BLaER1 (cell line): ENCODE results near the gene ECHS1.
A peak's percentile ranks its signal among the peaks of the same experiment; 100 is the strongest.

Experiments used
- H3K27ac ChIP-seq: shearing (Covaris generic); formaldehyde crosslinking; 2 replicates; pipeline ENCODE4 v1.8.1; 2022
- H3K27me3 ChIP-seq: shearing (Covaris generic); formaldehyde crosslinking; 2 replicates; pipeline ENCODE4 v1.8.1; 2022
- H3K36me3 ChIP-seq: shearing (Covaris generic); formaldehyde crosslinking; 2 replicates; pipeline ENCODE4 v1.8.1; 2022
- H3K4me1 ChIP-seq: shearing (Covaris generic); formaldehyde crosslinking; 2 replicates; pipeline ENCODE4 v1.8.1; 2022
- H3K4me2 ChIP-seq: shearing (Covaris generic); formaldehyde crosslinking; 2 replicates; pipeline ENCODE4 v1.8.1; 2022
- H3K4me3 ChIP-seq: shearing (Covaris generic); formaldehyde crosslinking; 2 replicates; pipeline ENCODE4 v1.8.1; 2022
- H3K9ac ChIP-seq: shearing (Covaris generic); formaldehyde crosslinking; 2 replicates; pipeline ENCODE4 v1.8.1; 2022
- H3K9me3 ChIP-seq: shearing (Covaris generic); formaldehyde crosslinking; 2 replicates; pipeline ENCODE4 v1.8.1; 2022
- H4K20me1 ChIP-seq: shearing (Covaris generic); formaldehyde crosslinking; 2 replicates; pipeline ENCODE4 v1.8.1; 2022
- Cebpa-rat ChIP-seq: shearing (Covaris generic); IDR thresholded peaks from 2 replicates; pipeline ENCODE4 v1.8.1; 2022

Gene ECHS1

DNA sequence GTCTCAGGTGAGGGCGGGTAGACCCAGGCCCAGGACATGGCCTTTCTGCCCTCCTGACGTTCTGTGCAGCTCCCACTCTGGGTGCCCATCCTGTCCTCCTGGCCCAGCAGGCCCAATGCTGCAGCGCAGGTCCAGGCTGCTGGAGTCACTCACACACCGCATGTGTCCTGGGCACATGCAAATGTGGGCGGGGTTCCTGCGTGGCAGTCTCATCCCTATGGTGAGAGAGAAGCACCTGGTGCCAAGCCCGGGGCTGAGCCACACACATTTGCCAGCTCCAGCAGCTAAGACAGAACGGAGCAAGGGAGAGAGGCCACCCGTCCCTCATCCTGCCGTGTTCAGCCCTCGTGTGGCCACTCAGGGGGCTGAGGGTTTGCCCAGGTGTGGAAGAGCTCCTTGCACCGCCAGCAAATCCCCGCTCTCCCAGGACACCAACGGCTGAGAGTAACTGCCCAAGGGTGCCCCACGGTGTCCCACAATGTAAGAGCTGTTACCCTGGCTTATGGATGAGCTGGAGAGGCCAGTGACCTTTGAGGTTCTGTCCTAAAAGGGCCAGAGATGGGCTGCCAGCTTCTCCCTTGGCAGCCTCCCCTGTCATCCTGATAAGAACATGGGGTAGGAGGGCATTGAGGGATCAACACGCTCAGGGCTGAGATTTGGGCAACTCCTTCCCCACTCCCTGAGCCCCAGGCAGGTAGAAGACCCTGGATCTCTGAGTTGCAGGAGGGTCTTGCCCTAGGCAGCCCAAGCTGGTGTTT lies 19.8 kb downstream of the ECHS1 start:
- Histone ChIP-seq H3K27me3 (no peaks in the 10 kb centered on the region), H4K20me1 (peaks cover 42% of the 10 kb centered on the region), H3K9me3 (no peaks in the 10 kb centered on the region), H3K4me2 (no peak overlapping the region), H3K9ac (no peak overlapping the region), H3K4me3 (no peak overlapping the region), H3K4me1 (peaks cover 45% of the 10 kb centered on the region), H3K36me3 (peaks cover 16% of the 10 kb centered on the region), H3K27ac (no peak overlapping the region)
- TF ChIP-seq Cebpa-rat = no peak

DNA sequence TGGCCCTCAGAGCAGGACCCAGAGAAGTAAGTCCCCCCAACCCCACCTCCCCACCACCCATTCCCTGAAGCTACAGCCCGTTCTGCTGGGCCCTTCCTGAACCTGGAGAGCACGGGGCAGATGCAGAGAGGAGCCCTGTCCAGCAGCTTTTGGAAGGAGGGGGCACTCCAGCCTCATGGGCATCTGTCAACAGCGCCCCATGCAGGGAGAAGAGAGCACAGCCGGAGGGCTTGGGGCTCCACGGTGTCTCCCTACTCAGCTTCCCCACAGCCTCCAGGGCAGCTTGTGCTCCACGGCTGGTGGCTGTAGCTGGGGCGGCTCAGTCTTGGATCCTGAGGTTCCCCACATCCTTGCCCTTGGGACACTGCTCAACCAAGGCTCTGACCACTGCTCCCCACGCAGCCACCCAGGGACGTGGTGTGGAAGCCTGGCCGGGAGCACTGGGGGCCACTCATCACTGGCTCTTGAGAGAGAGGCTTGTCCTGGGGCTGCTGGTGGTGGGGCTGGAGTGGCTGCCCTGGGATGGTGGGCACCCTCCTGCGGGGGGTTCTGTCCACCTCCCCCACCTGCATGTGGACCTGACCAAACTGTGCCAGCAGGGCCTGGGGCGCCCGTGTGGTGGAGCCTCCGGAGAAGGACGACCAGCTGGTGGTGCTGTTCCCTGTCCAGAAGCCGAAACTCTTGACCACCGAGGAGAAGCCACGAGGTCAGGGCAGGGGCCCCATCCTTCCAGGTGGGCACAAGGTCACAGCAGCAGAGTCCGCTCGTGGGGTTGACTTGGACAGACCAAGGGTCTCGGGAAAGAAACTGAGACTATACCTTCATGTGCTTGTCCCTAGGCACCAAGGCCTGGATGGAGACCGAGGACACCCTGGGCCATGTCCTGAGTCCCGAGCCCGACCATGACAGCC lies 21.5 kb downstream of the ECHS1 start:
- no peak overlapping the region for H3K27ac ChIP-seq
- peak overlapping the region; percentile 22; the same call in 1 of the 2 replicates for H3K4me2 ChIP-seq
- H4K20me1 ChIP-seq = peaks cover 40% of the 10 kb centered on the region
- no peak overlapping the region for H3K4me3 ChIP-seq
- H3K27me3 ChIP-seq = no peaks in the 10 kb centered on the region
- H3K9me3 ChIP-seq = no peaks in the 10 kb centered on the region
- no peak overlapping the region for H3K9ac ChIP-seq
- peaks cover 16% of the 10 kb centered on the region for H3K36me3 ChIP-seq
- peaks cover 49% of the 10 kb centered on the region for H3K4me1 ChIP-seq
- TF ChIP-seq Cebpa-rat = no peak

DNA sequence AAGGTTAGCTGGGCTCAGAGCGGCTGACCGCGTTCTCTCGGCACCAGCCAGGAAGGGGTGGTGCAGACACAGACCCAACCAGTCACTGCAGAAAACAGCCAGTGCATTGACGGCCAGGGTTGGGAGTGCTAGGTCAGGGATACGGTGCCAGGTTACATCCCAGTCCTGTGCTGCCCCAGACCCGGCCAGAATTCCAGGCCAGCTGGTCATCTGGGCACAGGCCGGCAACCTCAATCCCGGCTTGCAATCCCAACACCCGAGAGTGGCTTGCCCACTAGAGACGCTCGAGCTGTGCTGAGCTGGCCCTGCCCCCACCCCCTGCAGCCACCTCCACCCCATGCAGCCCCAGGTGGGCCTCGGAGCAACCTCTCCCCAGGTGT lies 22.2 kb downstream of the ECHS1 start:
- Histone ChIP-seq H3K4me2 (no peak overlapping the region), H3K36me3 (peaks cover 16% of the 10 kb centered on the region), H3K4me3 (no peak overlapping the region), H3K4me1 (peaks cover 45% of the 10 kb centered on the region), H3K27ac (no peak overlapping the region), H3K9me3 (peaks cover 1% of the 10 kb centered on the region; the same call in 1 of the 2 replicates), H3K9ac (no peak overlapping the region), H3K27me3 (no peaks in the 10 kb centered on the region), H4K20me1 (peaks cover 33% of the 10 kb centered on the region)
- no peak for TF ChIP-seq Cebpa-rat

DNA sequence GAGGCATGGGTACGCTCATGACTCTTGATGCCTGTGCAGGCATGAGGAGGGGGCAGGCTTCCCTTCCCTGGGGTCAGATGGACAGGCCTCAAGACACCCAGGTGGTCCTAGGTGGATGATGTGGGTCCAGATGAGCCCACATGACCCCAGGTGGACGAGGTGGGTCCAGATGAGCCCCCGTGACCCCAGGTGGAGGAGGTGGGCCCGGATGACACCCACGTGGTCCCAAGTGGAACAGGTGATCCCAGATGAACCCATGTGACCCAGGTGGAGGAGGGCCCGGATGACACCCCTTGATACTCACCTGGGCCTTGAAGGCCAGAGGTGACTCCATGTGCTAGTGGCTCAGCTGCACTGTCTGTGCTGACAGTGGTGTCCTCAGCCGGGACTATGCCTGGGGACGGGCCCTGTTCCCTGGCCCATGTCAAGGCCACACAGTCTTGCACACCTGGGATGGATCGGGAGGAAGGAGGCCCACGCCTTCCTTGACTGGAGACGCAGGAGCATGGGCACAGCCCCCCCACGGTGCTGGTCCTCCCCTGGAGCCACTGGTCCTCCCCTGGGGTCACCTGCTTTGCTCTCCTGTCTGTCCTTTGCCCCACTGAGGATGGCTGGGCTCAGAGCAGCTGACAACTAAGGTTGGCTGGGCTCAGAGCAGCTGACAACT lies 22.7 kb downstream of the ECHS1 start:
- H3K27me3 ChIP-seq = no peaks in the 10 kb centered on the region
- H3K4me3 ChIP-seq = no peak overlapping the region
- H3K36me3 ChIP-seq = peaks cover 15% of the 10 kb centered on the region
- no peak overlapping the region for H3K4me2 ChIP-seq
- H4K20me1 ChIP-seq = peaks cover 28% of the 10 kb centered on the region
- H3K4me1 ChIP-seq = peaks cover 40% of the 10 kb centered on the region
- H3K9me3 ChIP-seq = peaks cover 7% of the 10 kb centered on the region
- H3K27ac ChIP-seq = no peak overlapping the region
- TF ChIP-seq Cebpa-rat = no peak
- H3K9ac ChIP-seq = no peak overlapping the region

DNA sequence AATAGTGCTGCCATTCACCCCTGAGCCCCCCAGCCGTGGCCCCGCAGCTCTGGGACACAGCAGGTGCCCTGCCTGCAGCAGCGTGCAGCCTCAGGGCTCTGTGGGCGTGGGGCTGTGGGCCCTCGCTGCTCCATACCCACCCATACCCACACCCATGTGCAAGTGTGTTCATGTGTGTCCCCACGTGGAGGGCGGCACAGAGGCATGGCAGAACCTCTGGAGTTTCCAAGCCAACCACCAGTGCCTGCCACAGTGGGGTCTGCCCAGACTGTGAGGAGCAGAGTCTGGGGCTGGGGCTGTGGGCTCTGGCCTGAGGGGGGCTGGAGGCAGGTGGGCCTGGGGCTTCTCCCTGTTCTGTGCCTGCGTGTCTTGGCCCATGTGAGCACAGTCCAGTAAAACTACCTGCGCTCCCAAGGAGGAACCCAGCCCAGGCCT lies 23.6 kb downstream of the ECHS1 start:
- Histone ChIP-seq H3K36me3 (peaks cover 7% of the 10 kb centered on the region), H3K9ac (no peak overlapping the region), H3K27me3 (no peaks in the 10 kb centered on the region), H3K4me1 (peaks cover 33% of the 10 kb centered on the region), H3K4me2 (no peak overlapping the region), H4K20me1 (peaks cover 19% of the 10 kb centered on the region), H3K4me3 (no peak overlapping the region), H3K27ac (no peak overlapping the region), H3K9me3 (peaks cover 10% of the 10 kb centered on the region)
- no peak for TF ChIP-seq Cebpa-rat

DNA sequence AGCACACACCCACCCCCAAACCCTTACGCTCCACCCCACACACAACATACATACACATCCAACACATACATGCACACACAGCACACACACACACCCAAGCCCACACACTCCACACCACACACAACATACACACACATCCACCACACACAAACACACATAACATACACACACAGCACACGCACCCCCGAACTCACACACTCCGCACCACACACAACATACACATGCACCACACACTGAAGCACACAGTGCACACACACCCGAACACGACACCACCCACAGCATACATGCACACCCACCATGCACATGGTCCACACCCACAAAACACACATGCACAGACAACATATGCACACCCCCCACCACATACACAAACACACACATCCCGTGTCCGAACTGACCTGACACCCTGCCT lies 24.0 kb downstream of the ECHS1 start:
- peaks cover 33% of the 10 kb centered on the region for H3K4me1 ChIP-seq
- no peak for TF ChIP-seq Cebpa-rat
- H3K27ac ChIP-seq = no peak overlapping the region
- H3K4me3 ChIP-seq = no peak overlapping the region
- no peaks in the 10 kb centered on the region for H3K27me3 ChIP-seq
- H3K36me3 ChIP-seq = peaks cover 3% of the 10 kb centered on the region; the same call in 1 of the 2 replicates
- H4K20me1 ChIP-seq = peaks cover 15% of the 10 kb centered on the region
- no peak overlapping the region for H3K9ac ChIP-seq
- H3K9me3 ChIP-seq = peaks cover 10% of the 10 kb centered on the region
- H3K4me2 ChIP-seq = no peak overlapping the region

DNA sequence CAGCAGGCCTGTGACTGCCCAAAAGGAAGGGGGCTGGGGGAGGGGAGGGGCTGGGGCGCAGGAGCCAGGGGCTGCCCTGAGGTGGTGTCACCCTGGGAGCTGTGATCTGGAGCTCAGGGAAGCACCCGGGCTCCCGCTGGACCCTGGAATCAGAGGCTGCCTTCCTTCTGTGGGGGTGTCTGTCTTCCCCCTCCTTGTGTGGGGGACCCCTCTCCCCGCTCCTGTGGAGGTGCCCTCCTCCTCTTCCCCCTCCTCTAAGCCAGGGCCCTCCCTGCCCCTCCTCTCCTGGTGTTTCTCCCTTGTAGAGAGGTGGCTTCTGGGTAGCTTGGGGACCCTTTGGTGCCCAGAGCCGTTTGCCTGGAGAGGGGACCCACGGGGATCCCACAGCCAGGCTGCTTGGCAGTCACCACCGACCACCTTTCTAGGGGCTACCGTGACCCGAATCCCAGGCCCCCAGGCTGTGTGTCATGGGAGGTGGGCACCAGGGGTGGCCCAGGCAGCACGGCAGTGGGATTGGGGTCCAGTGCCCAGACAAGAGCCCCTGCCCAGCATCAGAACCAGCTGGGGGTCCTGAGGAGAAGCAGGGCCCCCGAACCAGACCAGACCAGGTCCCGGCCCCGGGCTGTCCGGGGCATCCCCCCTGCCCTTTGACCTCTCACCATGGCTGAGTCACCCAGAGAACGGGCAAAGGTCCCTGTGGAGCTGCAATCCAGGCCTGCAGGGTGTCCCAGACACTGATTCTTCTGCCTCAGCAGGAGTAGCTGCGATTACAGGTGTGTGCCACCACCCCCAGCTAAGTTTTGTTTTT lies 25.2 kb downstream of the ECHS1 start:
- H3K4me2 ChIP-seq = no peak overlapping the region
- H3K36me3 ChIP-seq = no peaks in the 10 kb centered on the region
- peaks cover 30% of the 10 kb centered on the region for H3K4me1 ChIP-seq
- no peak overlapping the region for H3K9ac ChIP-seq
- H3K4me3 ChIP-seq = no peak overlapping the region
- H3K27me3 ChIP-seq = no peaks in the 10 kb centered on the region
- no peak for TF ChIP-seq Cebpa-rat
- H3K27ac ChIP-seq = no peak overlapping the region
- H4K20me1 ChIP-seq = peaks cover 4% of the 10 kb centered on the region; the same call in 1 of the 2 replicates
- H3K9me3 ChIP-seq = peaks cover 10% of the 10 kb centered on the region

DNA sequence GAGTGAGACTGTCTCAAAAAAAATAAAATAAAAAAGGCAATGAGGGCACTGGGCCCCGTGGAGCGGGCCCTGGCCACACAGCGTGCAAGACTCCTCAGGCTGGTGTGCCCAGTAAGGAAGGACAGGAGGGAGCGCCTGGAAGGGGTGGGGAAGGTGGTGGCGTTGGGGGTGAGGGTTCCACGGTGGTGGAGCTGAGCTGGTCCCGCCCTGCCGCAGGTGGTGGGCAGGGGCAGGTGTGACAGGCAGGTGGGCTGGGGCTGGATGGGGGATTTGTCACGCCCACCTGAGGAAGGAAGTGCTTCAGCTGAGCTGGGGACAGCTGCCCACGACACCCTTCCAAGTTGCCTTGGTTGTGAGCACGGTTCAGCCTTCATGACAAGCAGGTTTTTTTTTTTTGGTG lies 26.7 kb downstream of the ECHS1 start:
- H3K36me3 ChIP-seq = no peaks in the 10 kb centered on the region
- no peak overlapping the region for H3K27ac ChIP-seq
- H3K9me3 ChIP-seq = peaks cover 10% of the 10 kb centered on the region
- H3K4me1 ChIP-seq = peaks cover 22% of the 10 kb centered on the region
- H3K4me2 ChIP-seq = no peak overlapping the region
- no peaks in the 10 kb centered on the region for H3K27me3 ChIP-seq
- no peak overlapping the region for H3K4me3 ChIP-seq
- no peaks in the 10 kb centered on the region for H4K20me1 ChIP-seq
- no peak overlapping the region for H3K9ac ChIP-seq
- no peak for TF ChIP-seq Cebpa-rat

DNA sequence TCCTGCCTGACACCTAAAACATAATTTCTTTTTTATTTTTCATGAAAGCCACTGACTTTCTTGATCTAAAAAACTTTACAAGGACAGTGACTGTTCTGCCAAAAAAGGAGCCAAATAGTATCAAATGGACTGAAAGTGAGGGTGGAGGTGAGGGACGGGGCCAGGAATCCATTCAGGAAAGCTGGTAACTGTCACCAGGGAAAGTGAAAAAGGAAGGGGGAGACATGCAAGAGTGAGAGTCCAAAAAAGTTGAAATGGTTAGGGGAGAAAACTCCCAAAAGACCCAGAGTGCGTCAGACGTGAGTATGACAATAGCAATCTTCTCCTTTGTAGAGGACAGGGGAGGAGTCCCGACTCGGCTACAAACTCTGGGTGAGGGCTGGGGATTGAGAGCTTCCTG lies 28.9 kb downstream of the ECHS1 start:
- H3K27ac ChIP-seq = no peak overlapping the region
- peaks cover 11% of the 10 kb centered on the region for H3K9me3 ChIP-seq
- peaks cover 17% of the 10 kb centered on the region for H3K4me1 ChIP-seq
- H3K36me3 ChIP-seq = no peaks in the 10 kb centered on the region
- TF ChIP-seq Cebpa-rat = no peak
- no peak overlapping the region for H3K4me3 ChIP-seq
- no peak overlapping the region for H3K9ac ChIP-seq
- H3K27me3 ChIP-seq = no peaks in the 10 kb centered on the region
- no peak overlapping the region for H3K4me2 ChIP-seq
- H4K20me1 ChIP-seq = no peaks in the 10 kb centered on the region
